IPS-15b (cell line): ENCODE results near the gene IL15RA.
"Not testable (repeated sequence)": the region's sequence is repeated elsewhere in the genome, so short reads cannot be mapped to it uniquely, and the experiment has no call there.

Experiments
- H3K27me3 ChIP-seq: one replicate; pipeline ENCODE4 v1.6.1; 2013; ENCODE audit warnings: low read length; ENCODE audit not compliant: control insufficient read depth, insufficient read depth
- H3K36me3 ChIP-seq: one replicate; pipeline ENCODE4 v1.6.1; 2013; ENCODE audit warnings: low read length; ENCODE audit not compliant: control insufficient read depth, insufficient read depth
- H3K4me1 ChIP-seq: one replicate; pipeline ENCODE4 v1.6.1; 2013; ENCODE audit warnings: mild to moderate bottlenecking, low read length; ENCODE audit not compliant: control insufficient read depth, insufficient read depth
- H3K4me3 ChIP-seq: one replicate; pipeline ENCODE4 v1.5.1; 2013; ENCODE audit warnings: low read depth, low read length
- H3K9ac ChIP-seq: one replicate; pipeline ENCODE4 v1.6.1; 2013; ENCODE audit warnings: low read depth, mild to moderate bottlenecking, low read length
- H3K9me3 ChIP-seq: one replicate; pipeline ENCODE4 v1.6.1; 2013; ENCODE audit warnings: mild to moderate bottlenecking, low read length; ENCODE audit not compliant: control insufficient read depth, insufficient read depth

IL15RA gene

DNA sequence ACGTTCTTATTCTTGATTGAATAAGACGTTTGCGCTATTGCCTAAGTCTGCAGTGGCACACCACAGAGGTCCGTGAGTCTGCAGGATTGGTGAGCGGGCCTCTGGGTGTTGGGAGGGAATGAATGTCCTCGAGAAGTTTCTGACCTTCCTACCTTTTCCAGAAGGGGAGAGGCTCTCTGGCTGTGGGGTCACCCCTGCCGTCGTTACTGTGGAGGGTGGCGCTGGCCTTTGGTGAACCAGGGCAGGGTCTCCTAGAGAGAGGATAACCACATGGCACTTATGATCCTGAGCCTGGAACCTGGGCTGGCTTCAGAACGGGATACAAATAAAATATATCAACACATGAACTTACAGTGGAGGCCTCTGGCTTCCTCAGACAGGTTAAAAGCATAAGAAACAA lies 13.8 kb downstream of the IL15RA start:
- Histone ChIP-seq H3K27me3 (no peaks in the 10 kb centered on the region), H3K4me3 (no peak overlapping the region), H3K36me3 (no peaks in the 10 kb centered on the region), H3K4me1 (no peaks in the 10 kb centered on the region), H3K9me3 (no peaks in the 10 kb centered on the region), H3K9ac (no peak overlapping the region)

DNA sequence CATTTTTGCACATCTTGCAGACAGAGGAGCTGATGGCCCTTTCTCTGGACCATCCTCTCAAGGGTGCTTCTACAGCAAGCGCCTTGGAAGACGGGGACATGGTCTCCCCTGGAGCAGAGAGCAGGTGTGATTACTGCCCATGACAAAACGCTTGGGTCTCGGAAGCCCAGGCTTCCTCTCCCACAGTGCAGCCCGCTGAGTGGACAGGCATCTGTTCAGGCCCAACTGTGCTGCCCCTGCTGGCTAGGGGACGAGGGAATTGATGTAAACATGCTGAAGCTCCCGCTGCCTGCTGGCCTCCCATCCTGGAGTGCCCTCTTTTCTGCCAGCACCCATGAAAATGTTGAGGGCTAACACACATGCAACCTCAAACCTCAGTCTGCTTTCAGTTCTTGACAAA lies 14.3 kb downstream of the IL15RA start:
- Histone ChIP-seq H3K9me3 (no peaks in the 10 kb centered on the region), H3K4me3 (no peak overlapping the region), H3K27me3 (no peaks in the 10 kb centered on the region), H3K36me3 (no peaks in the 10 kb centered on the region), H3K4me1 (no peaks in the 10 kb centered on the region), H3K9ac (no peak overlapping the region)

DNA sequence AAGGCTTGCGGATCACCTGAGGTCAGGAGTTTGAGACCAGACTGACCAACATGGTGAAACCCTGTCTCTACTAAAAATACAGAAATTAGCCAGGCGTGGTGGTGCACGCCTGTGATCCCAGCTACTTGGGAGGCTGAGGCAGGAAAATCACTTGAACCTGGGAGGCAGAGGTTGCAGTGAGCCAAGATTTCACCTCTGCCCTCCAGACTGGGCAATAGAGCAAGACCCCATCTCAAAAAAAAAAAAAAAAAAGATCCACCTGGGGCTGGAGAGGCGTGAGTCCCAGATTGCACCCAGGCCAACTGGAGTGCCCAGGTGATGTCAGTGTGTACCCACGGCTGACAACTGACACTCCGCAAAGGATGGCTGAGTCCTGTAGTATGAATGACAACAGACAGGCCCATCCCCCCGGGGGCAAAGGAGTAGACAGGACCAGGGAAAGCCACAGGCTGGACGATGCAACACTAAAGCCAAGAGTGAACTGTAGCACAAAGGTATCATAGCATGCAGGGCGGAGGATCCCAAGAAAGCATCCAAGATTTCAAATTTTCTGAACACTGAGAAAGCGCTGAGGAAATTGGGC lies 14.9 kb downstream of the IL15RA start:
- not testable (repeated sequence) for H3K9ac ChIP-seq, H3K4me1 ChIP-seq, H3K4me3 ChIP-seq, H3K27me3 ChIP-seq, H3K36me3 ChIP-seq, H3K9me3 ChIP-seq

DNA sequence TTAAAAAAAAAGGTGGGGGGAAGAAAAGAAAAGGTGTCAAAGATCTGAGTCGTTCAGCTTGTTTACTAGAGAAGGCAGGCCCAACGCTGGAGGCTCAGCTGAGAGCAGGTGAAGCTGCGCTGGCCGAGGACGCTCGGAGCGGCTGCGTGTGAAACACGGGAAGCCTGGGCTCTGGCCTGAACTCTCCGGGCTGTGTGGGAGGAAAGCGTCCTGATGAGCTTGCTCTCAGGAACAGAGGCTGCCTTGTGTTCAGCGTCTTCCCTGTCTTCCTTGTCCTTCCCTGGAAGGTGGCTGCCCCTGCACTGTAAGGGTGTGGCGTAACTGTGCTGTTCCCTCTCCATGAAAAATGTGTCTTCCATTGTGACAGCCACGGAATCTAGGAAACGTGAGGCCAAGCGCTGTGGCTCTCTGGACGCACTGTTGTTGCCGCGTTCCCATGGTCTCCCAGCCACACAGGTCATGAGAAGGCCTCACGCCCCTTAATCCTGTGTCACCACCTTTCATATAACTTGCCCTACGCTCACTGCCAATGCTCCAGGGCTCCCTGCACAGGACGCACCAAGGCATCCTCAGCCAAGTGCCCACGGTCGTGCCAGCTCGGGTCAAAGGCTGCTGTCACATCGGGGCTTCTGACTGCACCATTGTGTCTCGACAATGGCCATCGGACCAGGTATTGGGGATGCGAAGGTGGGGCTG lies 15.8 kb downstream of the IL15RA start:
- Histone ChIP-seq H3K4me1 (no peaks in the 10 kb centered on the region), H3K4me3 (no peak overlapping the region), H3K36me3 (no peaks in the 10 kb centered on the region), H3K9ac (no peak overlapping the region), H3K27me3 (no peaks in the 10 kb centered on the region), H3K9me3 (no peaks in the 10 kb centered on the region)

DNA sequence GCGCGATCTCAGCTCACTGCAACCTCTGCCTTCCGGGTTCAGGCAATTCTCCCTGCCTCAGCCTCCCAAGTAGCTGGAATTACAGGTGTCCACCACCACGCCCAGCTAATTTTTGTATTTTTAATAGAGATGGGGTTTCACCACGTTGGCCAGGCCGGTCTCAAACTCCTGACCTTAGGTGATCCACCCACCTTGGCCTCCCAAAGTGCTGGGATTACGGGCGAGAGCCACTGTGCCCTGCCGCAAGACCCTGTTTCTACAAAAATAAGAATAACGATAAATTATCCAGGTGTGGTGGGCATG lies 16.4 kb downstream of the IL15RA start:
- H3K36me3 ChIP-seq, H3K4me1 ChIP-seq, H3K27me3 ChIP-seq, H3K9me3 ChIP-seq, H3K4me3 ChIP-seq, H3K9ac ChIP-seq: not testable (repeated sequence)

DNA sequence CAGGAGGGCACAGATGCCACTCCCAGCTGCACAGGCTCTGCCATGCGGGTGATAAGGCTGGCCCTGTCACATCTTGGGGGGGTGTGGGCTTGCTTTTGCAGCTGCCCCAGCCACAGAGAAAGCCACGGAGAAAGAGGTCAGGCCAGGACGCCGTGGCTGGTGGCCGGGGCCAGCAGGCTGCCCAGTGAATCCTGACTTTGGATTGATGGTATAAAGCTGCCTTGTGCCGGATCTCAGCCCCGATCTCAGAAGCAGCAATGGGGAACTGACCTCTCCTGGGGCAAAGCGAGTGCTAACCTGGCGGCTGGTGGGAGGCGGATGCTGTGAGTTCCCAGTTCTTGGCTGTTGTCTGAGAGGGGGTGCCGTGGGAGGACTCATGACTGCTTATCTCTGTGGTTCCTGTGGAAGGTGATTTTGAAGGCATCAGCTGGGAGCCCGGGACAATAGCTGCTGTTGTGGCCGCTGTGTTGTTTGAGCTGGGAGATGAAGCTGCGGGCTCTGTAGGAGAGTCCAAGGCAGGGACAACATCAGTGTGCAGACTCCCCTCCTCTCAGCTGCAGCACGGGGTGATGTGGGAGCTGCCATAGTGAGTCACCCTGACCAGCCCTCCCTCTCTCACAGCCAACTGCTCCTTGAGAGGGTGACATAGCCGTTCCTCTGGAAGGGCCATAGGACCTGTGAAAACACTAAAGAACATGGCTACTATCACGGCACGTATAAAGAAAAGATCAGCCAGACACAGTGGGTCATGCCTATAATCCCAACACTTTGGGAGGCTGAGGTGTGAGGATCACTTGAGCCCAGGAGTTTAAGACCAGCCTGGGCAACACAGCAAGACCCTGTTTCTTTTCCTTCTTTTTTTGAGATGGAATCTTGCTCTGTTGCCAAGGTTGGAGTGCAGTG lies 17.0 kb downstream of the IL15RA start:
- H3K9me3 ChIP-seq, result no peaks in the 10 kb centered on the region
- no peaks in the 10 kb centered on the region for H3K27me3 ChIP-seq
- no peak overlapping the region for H3K9ac ChIP-seq
- no peak overlapping the region for H3K4me3 ChIP-seq
- H3K4me1 ChIP-seq, result no peaks in the 10 kb centered on the region
- H3K36me3 ChIP-seq, result no peaks in the 10 kb centered on the region

DNA sequence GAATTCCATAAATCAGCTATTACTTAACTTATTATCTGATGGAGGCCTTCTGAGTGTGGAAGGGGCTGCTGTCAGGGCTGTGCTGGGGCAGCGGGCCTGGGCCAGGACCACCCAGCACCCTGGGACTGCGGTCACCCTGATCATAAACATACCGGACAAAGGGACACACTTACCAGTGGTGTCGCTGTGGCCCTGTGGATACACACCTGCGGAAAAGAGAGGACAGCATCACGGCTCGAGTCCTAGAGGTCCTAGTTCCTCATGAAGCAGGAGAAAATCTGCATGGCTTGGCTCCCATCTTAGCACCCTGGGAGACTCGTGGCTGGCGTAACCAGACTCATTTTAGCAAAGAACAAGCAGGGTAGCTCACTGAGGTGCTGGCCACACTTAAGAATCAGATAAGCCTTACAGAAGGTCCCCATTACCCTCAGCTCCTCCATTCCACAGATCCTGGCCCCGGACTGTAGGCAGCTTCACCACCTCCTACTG lies 17.7 kb downstream of the IL15RA start:
- no peaks in the 10 kb centered on the region for H3K36me3 ChIP-seq
- H3K9ac ChIP-seq, result no peak overlapping the region
- no peaks in the 10 kb centered on the region for H3K27me3 ChIP-seq
- no peak overlapping the region for H3K4me3 ChIP-seq
- no peaks in the 10 kb centered on the region for H3K4me1 ChIP-seq
- H3K9me3 ChIP-seq, result no peaks in the 10 kb centered on the region

DNA sequence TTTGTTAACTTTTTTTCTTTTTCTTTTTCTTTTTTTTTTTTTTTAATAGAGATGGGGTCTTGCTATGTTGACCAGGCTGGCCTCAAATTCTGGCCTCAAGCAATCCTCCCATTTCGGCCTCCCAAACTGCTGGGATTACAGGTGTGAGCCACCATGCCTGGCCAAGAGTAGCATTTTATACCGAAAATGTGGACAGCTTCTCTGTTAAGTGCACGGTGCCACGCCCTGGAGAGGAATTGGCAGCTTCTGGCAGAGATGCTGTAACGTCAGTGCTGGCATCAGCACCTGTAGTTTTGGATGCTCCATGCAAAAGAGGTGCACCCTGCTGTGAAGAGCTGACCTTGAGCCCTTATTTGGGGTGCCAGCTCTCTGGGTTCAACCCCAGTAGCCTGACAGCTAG lies 18.2 kb downstream of the IL15RA start:
- Histone ChIP-seq H3K4me1 (no peaks in the 10 kb centered on the region), H3K9me3 (no peaks in the 10 kb centered on the region), H3K36me3 (no peaks in the 10 kb centered on the region), H3K9ac (no peak overlapping the region), H3K4me3 (no peak overlapping the region), H3K27me3 (no peaks in the 10 kb centered on the region)

DNA sequence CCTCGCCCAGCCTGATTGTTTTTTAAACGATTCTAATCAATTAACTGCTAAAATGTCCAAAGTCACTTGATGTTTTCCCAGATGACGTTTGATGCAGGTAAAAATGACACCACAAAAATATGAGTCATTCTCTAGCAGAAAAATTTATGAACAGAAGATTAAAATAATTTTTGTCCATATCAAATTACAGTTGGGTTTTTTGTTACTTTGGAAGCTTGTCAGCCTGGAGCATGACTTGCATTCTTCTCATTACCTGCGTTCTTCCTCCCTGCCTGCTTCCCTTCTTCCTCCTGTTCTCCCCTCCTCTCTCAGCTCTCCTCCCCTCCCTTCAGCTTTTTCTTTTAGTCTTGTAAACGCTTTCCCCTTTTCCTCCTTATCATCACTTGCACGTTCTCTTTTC lies 18.7 kb downstream of the IL15RA start:
- Histone ChIP-seq H3K4me3 (no peak overlapping the region), H3K27me3 (no peaks in the 10 kb centered on the region), H3K36me3 (no peaks in the 10 kb centered on the region), H3K4me1 (no peaks in the 10 kb centered on the region), H3K9ac (no peak overlapping the region), H3K9me3 (no peaks in the 10 kb centered on the region)

DNA sequence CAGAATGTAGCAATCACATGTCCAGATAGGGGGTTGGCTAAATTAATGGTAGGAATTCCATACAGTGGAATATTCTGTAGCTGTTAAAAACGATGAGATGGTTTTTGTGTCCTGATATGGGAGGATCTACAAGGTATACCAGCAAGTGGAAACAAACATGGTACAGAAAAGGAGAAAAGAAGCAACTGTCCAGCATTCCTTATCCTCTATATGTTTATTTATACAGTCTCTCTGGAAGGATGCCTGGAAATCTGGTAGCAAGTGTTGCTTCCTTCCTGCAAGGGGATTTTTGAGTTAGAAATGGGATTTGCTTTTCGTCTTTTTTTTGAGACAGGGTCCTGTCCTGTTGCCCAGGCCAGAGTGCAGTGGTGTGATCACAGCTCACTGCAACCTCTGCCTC lies 19.3 kb downstream of the IL15RA start:
- no peaks in the 10 kb centered on the region for H3K4me1 ChIP-seq
- H3K36me3 ChIP-seq, result no peaks in the 10 kb centered on the region
- H3K9me3 ChIP-seq, result no peaks in the 10 kb centered on the region
- no peak overlapping the region for H3K4me3 ChIP-seq
- H3K9ac ChIP-seq, result no peak overlapping the region
- H3K27me3 ChIP-seq, result no peaks in the 10 kb centered on the region

DNA sequence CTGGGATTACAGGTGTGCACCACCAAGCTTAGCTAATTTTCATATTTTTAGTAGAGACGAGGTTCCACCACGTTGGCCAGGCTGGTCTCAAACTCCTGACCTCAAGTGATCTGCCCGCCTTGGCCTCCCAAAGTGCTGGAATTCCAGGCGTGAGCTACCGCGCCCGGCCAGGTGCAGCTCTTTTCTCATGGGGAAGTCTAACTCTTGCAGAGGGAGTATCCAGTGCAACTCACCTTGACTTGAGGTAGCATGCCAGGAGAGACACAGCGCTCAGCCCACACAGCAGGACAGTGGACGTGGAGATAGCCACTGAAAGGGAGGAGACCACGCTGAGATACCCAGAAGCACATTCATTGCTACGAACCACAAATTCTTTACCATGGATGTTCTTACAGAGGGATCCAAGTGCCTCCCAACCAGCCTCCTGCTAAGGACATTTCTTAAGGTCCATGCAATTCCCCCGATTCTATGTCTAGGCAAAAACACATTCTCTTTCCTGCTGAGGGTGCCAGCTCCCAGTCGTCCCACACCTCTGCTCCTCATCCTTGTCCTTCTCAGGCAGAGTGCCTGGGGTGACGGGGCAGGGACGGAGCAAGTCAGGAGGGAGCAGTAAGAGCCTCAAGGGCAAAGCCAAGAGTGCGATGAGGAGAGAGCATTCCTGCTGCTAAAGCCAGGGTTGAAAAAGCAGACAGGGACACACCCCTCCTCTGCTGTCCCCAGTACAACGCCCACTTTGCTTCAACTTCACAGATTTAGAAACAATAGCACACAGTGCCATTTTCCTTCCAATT lies 21.0 kb downstream of the IL15RA start:
- H3K36me3 ChIP-seq, result no peaks in the 10 kb centered on the region
- H3K4me1 ChIP-seq, result no peaks in the 10 kb centered on the region
- no peaks in the 10 kb centered on the region for H3K27me3 ChIP-seq
- H3K9ac ChIP-seq, result no peak overlapping the region
- H3K9me3 ChIP-seq, result no peaks in the 10 kb centered on the region
- H3K4me3 ChIP-seq, result no peak overlapping the region
